ENCODE results near the gene ERCC1. TPM values are rescaled to one million over a fixed set of nuclear protein-coding genes. Genes with fewer than 3 reads are reported as not detected.
A peak's percentile ranks its signal among the peaks of the same experiment; 100 is the strongest.
"Not testable (repeated sequence)": the region's sequence is repeated elsewhere in the genome, so short reads cannot be mapped to it uniquely, and the experiment has no call there.

ERCC1 gene
- total RNA-seq, 1 donor from 2014 or later, result 65.0 TPM

GRCh38 chr19:45437328-45437727 is 13.6 kb upstream of the ERCC1 start:
- DNase-seq (ENCODE audit: low read depth) (no peak), FAIRE-seq (no peak)
- no peak overlapping the region for H3K4me3 ChIP-seq (ENCODE audit: low read depth, low read length)
- TF ChIP-seq CTCF (IDR thresholded peaks at IDR 0.05; ENCODE audit: insufficient read depth, low read length, severe bottlenecking), result no peak
- no peaks in the 10 kb centered on the region for H3K27me3 ChIP-seq (ENCODE audit: control insufficient read depth, insufficient read depth, low read length)
- no peaks in the 10 kb centered on the region for H3K36me3 ChIP-seq (ENCODE audit: control insufficient read depth, insufficient read depth, low read length)

DNA sequence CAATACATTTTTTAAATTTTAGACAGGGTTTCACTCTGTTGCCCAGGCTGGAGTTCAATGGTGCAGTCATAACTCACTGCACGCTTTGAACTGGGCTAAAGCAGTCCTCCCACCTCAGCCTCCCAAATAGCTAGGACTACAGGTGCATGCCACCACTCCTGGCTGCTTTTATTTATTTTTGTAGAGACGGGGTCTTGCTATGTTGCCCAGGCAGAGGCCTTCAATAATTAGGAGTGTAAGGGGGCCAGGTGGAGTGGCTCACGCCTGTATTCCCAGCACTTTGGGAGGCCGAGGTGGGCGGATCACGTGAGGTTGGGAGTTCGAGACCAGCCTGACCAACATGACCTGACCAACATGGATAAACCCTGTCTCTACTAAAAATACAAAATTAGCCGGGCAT is 8.8 kb upstream of the ERCC1 start:
- not testable (repeated sequence) for H3K4me3 ChIP-seq (ENCODE audit: low read depth, low read length); DNase-seq (ENCODE audit: low read depth); FAIRE-seq; H3K36me3 ChIP-seq (ENCODE audit: control insufficient read depth, insufficient read depth, low read length); H3K27me3 ChIP-seq (ENCODE audit: control insufficient read depth, insufficient read depth, low read length)

- H3K27me3 ChIP-seq (ENCODE audit: control insufficient read depth, insufficient read depth, low read length); DNase-seq (ENCODE audit: low read depth); H3K4me3 ChIP-seq (ENCODE audit: low read depth, low read length); H3K36me3 ChIP-seq (ENCODE audit: control insufficient read depth, insufficient read depth, low read length); FAIRE-seq: not testable (repeated sequence)
These were observed 7.3 kb upstream of the ERCC1 start for GRCh38 chr19:45431008-45431407.

- H3K27me3 ChIP-seq (ENCODE audit: control insufficient read depth, insufficient read depth, low read length); DNase-seq (ENCODE audit: low read depth); H3K36me3 ChIP-seq (ENCODE audit: control insufficient read depth, insufficient read depth, low read length); FAIRE-seq; H3K4me3 ChIP-seq (ENCODE audit: low read depth, low read length): not testable (repeated sequence)
These were observed 6.2 kb upstream of the ERCC1 start for GRCh38 chr19:45429896-45430295.

GRCh38 chr19:45428384-45429231 is 4.9 kb upstream of the ERCC1 start:
- no peaks in the 10 kb centered on the region for H3K36me3 ChIP-seq (ENCODE audit: control insufficient read depth, insufficient read depth, low read length)
- H3K4me3 ChIP-seq (ENCODE audit: low read depth, low read length), result peak overlapping the region; percentile 46
- peak; percentile 55 for TF ChIP-seq CTCF (IDR thresholded peaks at IDR 0.05; ENCODE audit: insufficient read depth, low read length, severe bottlenecking)
- H3K27me3 ChIP-seq (ENCODE audit: control insufficient read depth, insufficient read depth, low read length), result no peaks in the 10 kb centered on the region
- no peak for DNase-seq (ENCODE audit: low read depth)
- no peak for FAIRE-seq

DNA sequence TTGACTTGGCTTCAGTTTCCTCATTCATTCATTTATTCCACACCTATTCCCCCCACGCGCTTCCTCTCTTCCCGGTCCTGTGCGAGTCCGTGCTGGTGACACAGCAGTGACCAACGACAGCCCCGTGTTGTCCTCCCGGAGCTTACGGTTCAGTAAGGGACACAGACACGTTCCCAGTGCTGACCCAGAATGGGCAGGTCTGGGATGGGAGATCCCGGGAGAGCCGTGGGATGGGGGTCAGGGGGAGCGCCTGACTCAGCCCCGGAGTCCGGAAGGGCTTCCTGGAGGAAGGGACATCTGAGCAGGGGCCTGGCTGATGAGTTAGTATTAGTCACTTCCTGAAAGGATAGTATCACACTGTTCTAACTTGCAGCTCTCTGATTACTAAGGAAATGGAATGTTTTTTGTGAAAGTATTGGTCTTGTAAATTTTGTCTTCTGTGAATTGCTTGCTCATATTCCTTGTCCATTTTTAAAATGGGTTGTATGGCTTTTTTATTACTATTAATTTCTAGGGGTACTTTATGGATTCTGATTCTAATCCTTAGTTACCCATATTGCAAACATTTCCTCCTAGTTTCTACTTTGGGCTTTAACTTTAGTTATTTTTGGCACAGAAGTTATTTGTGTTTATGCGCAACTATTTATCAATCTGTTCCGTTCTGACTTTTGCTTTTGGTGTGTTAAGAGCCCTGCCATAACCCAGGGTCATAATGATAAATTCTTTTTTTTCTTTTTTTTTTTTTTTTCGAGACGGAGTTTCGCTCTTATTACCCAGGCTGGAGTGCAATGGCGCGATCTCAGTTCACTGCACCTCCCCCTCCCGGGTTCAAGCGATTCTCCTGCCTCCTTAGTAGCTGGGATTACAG is 708 bp upstream of the ERCC1 start:
- DNase-seq (ENCODE audit: low read depth), result peak; percentile 98

More for the DNA sequence above, 708 bp upstream of the ERCC1 start:
- H3K27me3 ChIP-seq (ENCODE audit: control insufficient read depth, insufficient read depth, low read length), result no peaks in the 10 kb centered on the region
- TF ChIP-seq CTCF (IDR thresholded peaks at IDR 0.05; ENCODE audit: insufficient read depth, low read length, severe bottlenecking), result no peak
- H3K36me3 ChIP-seq (ENCODE audit: control insufficient read depth, insufficient read depth, low read length), result peaks cover 7% of the 10 kb centered on the region
- no peak for FAIRE-seq
- peak overlapping the region; percentile 55 for H3K4me3 ChIP-seq (ENCODE audit: low read depth, low read length)

Measured in bronchial epithelial cell (primary cell).